ENCODE measurements around the gene RTRAF. TPM values are rescaled to one million over a fixed set of nuclear protein-coding genes. Genes with fewer than 3 reads are reported as not detected.

The RTRAF gene
- 100 to 1,000 TPM; 222 to 238 TPM for total RNA-seq

DNA sequence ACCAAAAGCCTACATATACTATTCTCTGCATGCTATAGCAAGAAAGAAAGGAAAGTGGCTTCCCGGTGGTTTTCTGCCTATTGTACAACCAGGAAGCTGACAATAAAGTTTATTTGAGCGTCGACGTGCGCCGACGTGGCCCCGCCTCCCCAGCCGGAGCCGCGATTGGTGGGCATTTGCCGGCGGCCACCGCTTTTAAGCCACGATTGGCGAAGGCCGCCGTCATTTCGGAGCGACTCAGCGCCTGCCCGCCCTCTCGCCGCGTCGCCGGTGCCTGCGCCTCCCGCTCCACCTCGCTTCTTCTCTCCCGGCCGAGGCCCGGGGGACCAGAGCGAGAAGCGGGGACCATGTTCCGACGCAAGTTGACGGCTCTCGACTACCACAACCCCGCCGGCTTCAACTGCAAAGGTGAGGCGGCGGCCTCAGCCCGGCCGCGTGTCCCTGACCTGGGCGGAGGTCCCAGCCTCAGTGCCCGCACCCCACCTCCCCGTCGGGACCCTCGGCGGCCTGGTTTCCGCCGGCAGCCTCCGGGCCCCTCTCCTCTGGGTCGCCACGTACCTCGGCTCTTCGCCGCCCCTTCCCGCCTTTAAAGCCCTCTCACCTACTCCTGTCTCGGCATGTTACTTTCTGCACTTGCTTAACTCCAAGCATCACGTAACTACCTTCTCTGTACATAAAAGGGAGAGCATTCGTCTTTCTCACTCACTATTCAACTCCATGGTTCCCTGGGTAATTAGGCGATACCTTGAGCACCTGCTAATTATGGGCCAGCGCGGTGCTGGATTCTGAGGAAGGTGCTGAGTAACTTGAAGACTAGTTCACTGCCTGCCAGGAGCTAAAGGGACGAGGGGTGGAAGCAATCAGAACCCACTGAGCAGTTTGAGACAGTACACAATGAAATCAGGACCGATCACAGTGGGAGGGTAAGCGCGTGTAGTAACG, at the start of gene RTRAF:
Gene RTRAF (plus strand): TSS at position 254 of the 942 bp plus-strand sequence. CDS start 94 bp downstream, at position 348.
- CTCF ChIA-PET, result interaction anchor here (1.9 kb wide), 1 partner anchor 10 kb away, joined by 9 read pairs; no protein-coding TSS in a partner anchor
- peaks cover 35% of the 10 kb centered on the region for H3K4me1 Mint-ChIP-seq (ENCODE audit: low read depth)
- DNase-seq, result peak; percentile 94
- POLR2A ChIA-PET, result interaction anchor here (1.0 to 1.3 kb wide), 4 partner anchors 21 to 143 kb away, joined by 3 read pairs; partner anchors contain the start of gene GNG2
- peak within 1 kb of the TSS; percentile 89 for H3K4me3 Mint-ChIP-seq
- intact Hi-C loops (cut with micrococcal nuclease), result loop anchor here (1.0 to 5.0 kb wide), 6 partner anchors 82 to 747 kb away; partner anchors contain the start of genes FRMD6, GNG2 and TMX1
- no peaks in the 10 kb centered on the region for H3K9me3 Mint-ChIP-seq
- H3K27me3 Mint-ChIP-seq, result no peaks in the 10 kb centered on the region
- peak within 1 kb of the TSS; percentile 79 for H3K27ac Mint-ChIP-seq
- peaks cover 17% of the 10 kb centered on the region for H3K36me3 Mint-ChIP-seq

DNA sequence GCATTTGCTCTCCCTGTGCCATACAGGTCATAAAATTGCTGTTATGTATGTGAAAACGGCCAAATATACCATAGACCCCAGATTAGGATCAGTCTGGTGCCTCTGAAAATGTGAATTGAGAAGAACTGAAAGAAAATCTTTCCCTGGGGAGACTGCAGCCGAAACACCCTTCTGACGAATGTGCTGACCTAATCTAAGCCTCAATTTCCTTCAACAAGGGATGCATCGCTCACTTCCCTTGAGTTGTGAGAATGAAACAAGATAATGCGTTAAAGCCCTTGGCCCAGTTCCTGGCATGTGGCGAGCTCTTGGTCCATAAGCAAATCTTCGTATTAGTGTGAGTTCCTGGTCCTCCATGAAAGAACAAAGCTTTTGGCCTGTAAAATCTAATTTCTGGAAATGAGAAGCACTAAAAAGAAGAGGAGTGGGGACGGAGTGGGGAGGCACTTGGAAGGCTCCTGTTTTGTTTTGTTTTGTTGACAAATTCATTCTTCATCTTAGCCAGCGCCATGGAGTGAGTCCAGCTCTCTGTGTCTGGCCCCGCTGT, 49.5 kb upstream of the RTRAF start:
- H3K36me3 Mint-ChIP-seq, result peaks cover 27% of the 10 kb centered on the region
- H3K4me1 Mint-ChIP-seq (ENCODE audit: low read depth), result peaks cover 54% of the 10 kb centered on the region
- POLR2A ChIA-PET, result no interaction called here
- H3K27ac Mint-ChIP-seq, result peak overlapping the region; percentile 9
- H3K4me3 Mint-ChIP-seq, result no peak overlapping the region
- no peaks in the 10 kb centered on the region for H3K27me3 Mint-ChIP-seq
- DNase-seq, result no peak
- CTCF ChIA-PET, result no interaction called here
- intact Hi-C loops (cut with micrococcal nuclease), result no loop called here
- peaks cover 3% of the 10 kb centered on the region for H3K9me3 Mint-ChIP-seq

DNA sequence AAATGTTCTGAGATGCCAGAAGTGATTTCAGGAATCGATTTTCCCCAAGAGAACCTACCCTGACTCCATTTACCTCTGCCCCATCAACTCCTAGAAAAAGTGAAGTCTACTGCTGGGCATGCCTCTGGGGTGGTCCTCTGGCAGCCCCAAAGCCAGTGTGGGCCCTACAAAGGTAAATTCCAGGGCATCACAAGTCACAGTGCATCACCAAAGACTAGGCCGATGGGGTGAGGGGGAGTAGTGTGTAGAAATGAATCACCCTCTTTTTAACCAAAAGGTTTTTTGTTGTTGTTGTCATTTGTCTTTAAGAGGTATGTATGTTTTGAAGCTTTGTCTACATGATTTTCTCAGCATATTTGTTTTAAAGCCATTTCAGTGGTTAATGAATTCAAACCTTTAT, 46.4 kb upstream of the RTRAF start:
- POLR2A ChIA-PET, result no interaction called here
- Mint-ChIP-seq H3K4me1 (ENCODE audit: low read depth) (peaks cover 52% of the 10 kb centered on the region), H3K27me3 (no peaks in the 10 kb centered on the region), H3K9me3 (peaks cover 10% of the 10 kb centered on the region), H3K27ac (peak overlapping the region; percentile 47), H3K36me3 (peaks cover 45% of the 10 kb centered on the region), H3K4me3 (no peak overlapping the region)
- intact Hi-C loops (cut with micrococcal nuclease), result no loop called here
- CTCF ChIA-PET, result no interaction called here
- DNase-seq, result no peak

DNA sequence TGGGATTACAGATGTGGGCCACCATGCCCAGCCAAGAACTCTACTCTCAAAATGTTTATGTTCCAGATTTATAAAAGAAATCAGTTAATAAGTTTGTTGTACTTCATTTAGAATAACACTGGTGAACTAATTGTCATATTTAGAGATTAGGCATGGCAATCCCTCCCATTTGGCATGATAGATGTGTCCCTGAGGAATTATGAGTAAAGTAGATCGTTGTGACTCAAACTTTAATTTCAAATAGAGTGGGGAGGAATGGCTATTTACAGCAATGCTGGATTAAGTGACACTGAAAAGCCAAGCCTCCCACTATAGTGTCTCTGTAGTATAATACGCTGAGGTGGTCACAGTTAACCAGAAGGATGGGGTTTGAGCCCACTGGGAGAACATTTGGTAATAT, 39.3 kb upstream of the RTRAF start:
- H3K27me3 Mint-ChIP-seq, result no peaks in the 10 kb centered on the region
- no peak overlapping the region for H3K27ac Mint-ChIP-seq
- H3K36me3 Mint-ChIP-seq, result peaks cover 59% of the 10 kb centered on the region
- peaks cover 14% of the 10 kb centered on the region for H3K4me1 Mint-ChIP-seq (ENCODE audit: low read depth)
- no peak for DNase-seq
- intact Hi-C loops (cut with micrococcal nuclease), result no loop called here
- peaks cover 7% of the 10 kb centered on the region for H3K9me3 Mint-ChIP-seq
- ChIA-PET POLR2A (no interaction called here), CTCF (no interaction called here)
- no peak overlapping the region for H3K4me3 Mint-ChIP-seq

DNA sequence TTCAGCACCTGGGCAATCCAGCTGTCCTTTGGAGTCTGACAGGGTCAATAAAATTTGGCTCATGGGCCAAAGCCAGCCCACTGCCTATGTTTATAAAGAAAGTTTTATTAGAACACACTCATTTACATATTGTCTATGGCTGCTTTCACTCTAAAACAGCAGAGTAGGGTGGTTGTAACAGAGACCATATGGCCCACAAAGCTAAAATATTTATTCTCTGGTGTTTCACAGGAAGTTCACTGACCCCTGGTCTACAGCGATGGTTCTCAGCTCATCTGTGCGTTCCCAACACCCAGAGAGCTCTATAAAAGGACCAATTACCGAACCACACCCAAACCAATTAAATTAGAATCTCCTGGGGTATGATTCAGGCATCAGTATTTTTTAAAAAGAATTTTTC, 37.7 kb upstream of the RTRAF start:
- no peaks in the 10 kb centered on the region for H3K27me3 Mint-ChIP-seq
- H3K4me1 Mint-ChIP-seq (ENCODE audit: low read depth), result peaks cover 5% of the 10 kb centered on the region
- intact Hi-C loops (cut with micrococcal nuclease), result no loop called here
- ChIA-PET CTCF (interaction anchor here (0.8 to 1.0 kb wide), 2 partner anchors 27 to 28 kb away, joined by 3 to 4 read pairs; no protein-coding TSS in a partner anchor), POLR2A (no interaction called here)
- H3K9me3 Mint-ChIP-seq, result no peaks in the 10 kb centered on the region
- DNase-seq, result no peak
- peaks cover 57% of the 10 kb centered on the region for H3K36me3 Mint-ChIP-seq
- H3K27ac Mint-ChIP-seq, result no peak overlapping the region
- no peak overlapping the region for H3K4me3 Mint-ChIP-seq

DNA sequence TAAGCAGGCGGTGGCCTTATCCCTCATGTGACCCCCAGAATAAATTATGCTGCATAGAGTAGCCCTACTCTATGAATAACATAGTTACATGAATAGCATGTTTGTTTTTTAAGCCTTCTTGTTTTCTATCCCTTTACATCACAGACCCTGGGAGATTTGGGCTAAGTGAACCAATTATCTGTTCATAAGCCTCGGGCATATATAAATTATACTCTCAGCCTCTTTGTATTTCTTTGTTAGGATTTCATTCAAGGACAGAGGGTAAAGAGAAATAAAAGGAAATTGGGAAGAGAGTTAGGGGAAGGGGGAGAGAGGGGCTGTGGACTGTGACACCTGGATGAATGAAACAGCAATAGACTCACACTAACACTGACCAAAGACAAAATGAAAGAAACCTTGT, 35.3 kb upstream of the RTRAF start:
- Mint-ChIP-seq H3K9me3 (peaks cover 16% of the 10 kb centered on the region), H3K27me3 (no peaks in the 10 kb centered on the region), H3K27ac (peak overlapping the region; percentile 19), H3K4me3 (no peak overlapping the region), H3K4me1 (ENCODE audit: low read depth) (peaks cover 12% of the 10 kb centered on the region), H3K36me3 (peaks cover 74% of the 10 kb centered on the region)
- no peak for DNase-seq
- POLR2A ChIA-PET, result no interaction called here
- CTCF ChIA-PET, result interaction anchor here (1.5 kb wide), 1 partner anchor 93 kb away, joined by 7 read pairs; no protein-coding TSS in a partner anchor
- intact Hi-C loops (cut with micrococcal nuclease), result no loop called here

DNA sequence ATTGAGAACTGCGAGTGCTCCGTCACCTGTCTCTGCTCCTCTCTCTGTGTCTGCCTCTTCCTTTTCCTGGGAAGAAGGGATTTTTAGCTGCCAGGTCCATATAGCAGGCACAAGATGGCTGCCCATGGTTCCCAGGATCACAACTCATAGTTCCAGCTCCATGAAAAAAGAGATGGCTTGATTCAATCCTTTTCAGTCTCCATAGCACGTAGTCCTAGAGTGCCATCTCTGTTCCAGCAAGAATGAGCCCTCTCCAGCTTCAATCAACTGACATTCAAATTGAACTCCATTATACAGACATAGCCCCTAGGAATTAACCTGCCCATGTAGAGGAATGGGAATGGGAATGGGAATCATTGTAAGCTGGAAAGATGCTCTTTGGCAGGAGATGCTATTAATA, 34.7 kb upstream of the RTRAF start:
- intact Hi-C loops (cut with micrococcal nuclease), result no loop called here
- H3K9me3 Mint-ChIP-seq, result peaks cover 23% of the 10 kb centered on the region
- ChIA-PET POLR2A (no interaction called here), CTCF (interaction anchor here (0.9 to 2.6 kb wide), 3 partner anchors 24 to 126 kb away, joined by 4 to 7 read pairs (median 6); no protein-coding TSS in a partner anchor)
- H3K4me3 Mint-ChIP-seq, result no peak overlapping the region
- no peak overlapping the region for H3K27ac Mint-ChIP-seq
- H3K36me3 Mint-ChIP-seq, result peaks cover 80% of the 10 kb centered on the region
- H3K27me3 Mint-ChIP-seq, result no peaks in the 10 kb centered on the region
- H3K4me1 Mint-ChIP-seq (ENCODE audit: low read depth), result peaks cover 15% of the 10 kb centered on the region
- no peak for DNase-seq

DNA sequence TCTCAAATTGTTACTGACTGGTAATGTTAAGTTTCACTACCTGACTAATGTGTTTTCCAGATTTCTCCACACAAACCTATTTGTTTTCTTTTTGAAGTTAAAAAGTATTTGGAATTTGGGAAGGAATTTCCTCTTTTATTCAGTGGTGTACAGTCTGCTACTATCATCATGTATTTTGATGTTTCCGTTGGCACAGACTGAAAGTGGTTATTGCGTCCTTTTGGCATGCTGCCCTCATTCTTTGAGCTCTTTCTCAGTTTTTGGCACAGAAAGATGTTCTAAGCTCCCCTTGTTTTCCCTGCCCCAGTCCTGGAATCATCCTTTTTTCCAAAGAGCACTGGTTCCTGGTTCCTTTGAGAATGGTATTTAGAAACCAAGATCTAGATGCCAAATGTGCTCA, 31.4 kb upstream of the RTRAF start:
- ChIA-PET POLR2A (no interaction called here), CTCF (interaction anchor here (1.2 to 1.4 kb wide), 2 partner anchors 21 to 181 kb away, joined by 4 to 5 read pairs; no protein-coding TSS in a partner anchor)
- Mint-ChIP-seq H3K27me3 (no peaks in the 10 kb centered on the region), H3K36me3 (peaks cover 64% of the 10 kb centered on the region), H3K9me3 (peaks cover 29% of the 10 kb centered on the region), H3K4me1 (ENCODE audit: low read depth) (peaks cover 35% of the 10 kb centered on the region), H3K27ac (no peak overlapping the region), H3K4me3 (no peak overlapping the region)
- intact Hi-C loops (cut with micrococcal nuclease), result no loop called here
- DNase-seq, result no peak

DNA sequence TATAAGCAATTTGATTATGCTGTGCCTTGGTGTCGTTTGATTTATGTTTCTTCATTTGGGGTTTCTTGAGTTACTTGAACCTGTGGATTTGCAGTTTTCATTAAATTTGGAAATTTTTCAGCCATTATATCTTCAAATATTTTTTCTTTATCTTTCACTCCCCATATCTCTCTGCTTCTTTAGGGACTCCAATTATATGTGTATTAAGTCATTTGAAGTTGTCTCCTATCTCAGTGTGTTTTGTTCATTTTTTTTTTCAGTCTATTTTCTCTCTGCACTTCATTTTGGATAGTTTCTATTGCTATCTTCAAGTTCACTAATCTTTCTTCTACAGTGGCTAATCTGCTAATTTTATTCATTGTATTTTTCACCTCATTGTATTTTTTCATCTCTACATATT, 29.4 kb upstream of the RTRAF start:
- no peaks in the 10 kb centered on the region for H3K27me3 Mint-ChIP-seq
- H3K36me3 Mint-ChIP-seq, result peaks cover 55% of the 10 kb centered on the region
- POLR2A ChIA-PET, result no interaction called here
- CTCF ChIA-PET, result interaction anchor here (1.1 kb wide), 1 partner anchor 18 kb away, joined by 4 read pairs; no protein-coding TSS in a partner anchor
- DNase-seq, result no peak
- no peak overlapping the region for H3K4me3 Mint-ChIP-seq
- intact Hi-C loops (cut with micrococcal nuclease), result no loop called here
- peaks cover 29% of the 10 kb centered on the region for H3K9me3 Mint-ChIP-seq
- peaks cover 43% of the 10 kb centered on the region for H3K4me1 Mint-ChIP-seq (ENCODE audit: low read depth)
- no peak overlapping the region for H3K27ac Mint-ChIP-seq

DNA sequence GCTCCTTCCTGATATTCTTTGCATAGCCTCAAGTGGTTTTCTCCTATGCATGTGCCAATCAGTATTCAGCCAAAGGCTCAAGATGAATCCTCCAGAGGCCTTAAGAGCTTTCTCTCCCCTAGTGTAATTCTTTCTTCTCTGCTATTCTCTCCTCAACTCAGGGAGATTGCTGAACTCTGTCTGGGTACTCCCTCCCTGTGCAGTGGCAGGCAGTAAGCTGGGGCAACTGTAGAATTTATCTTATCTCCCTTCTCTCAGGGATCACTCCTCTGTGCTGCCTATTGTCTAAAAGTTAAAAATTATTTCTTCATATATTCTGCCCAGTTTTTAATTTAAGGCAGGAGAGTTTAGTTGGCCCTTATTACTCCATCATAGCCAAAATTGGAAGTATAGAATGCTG, 28.5 kb upstream of the RTRAF start:
- Mint-ChIP-seq H3K9me3 (peaks cover 29% of the 10 kb centered on the region), H3K27ac (no peak overlapping the region), H3K4me3 (no peak overlapping the region), H3K27me3 (no peaks in the 10 kb centered on the region), H3K36me3 (peaks cover 53% of the 10 kb centered on the region), H3K4me1 (ENCODE audit: low read depth) (peaks cover 43% of the 10 kb centered on the region)
- no peak for DNase-seq
- intact Hi-C loops (cut with micrococcal nuclease), result no loop called here
- ChIA-PET POLR2A (no interaction called here), CTCF (no interaction called here)

DNA sequence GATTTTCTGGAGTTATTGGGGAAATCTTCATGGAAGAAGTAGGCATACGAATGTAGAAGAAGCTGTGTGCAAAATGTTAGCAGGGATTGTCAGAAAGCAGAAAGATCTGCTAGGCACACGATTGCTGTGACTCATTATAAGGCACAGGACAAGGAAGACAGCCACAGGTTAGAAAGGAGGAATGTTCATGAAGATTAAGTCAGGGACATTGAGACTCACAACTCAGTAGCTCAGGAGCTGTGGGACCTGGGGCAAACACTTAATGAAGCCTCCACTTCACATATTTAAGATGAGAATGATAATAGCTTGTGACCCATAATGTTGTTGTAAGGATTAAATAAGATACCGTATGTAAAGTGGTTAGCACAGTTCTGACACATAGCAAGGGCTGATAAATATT, 26.6 kb upstream of the RTRAF start:
- peak overlapping the region; percentile 15 for H3K27ac Mint-ChIP-seq
- H3K9me3 Mint-ChIP-seq, result peaks cover 23% of the 10 kb centered on the region
- peaks cover 36% of the 10 kb centered on the region for H3K36me3 Mint-ChIP-seq
- no peak for DNase-seq
- CTCF ChIA-PET, result interaction anchor here (1.1 to 3.3 kb wide), 2 partner anchors 16 to 20 kb away, joined by 4 to 13 read pairs; no protein-coding TSS in a partner anchor
- intact Hi-C loops (cut with micrococcal nuclease), result no loop called here
- POLR2A ChIA-PET, result interaction anchor here (0.9 kb wide), 1 partner anchor 50 kb away, joined by 3 read pairs; no protein-coding TSS in a partner anchor
- H3K4me3 Mint-ChIP-seq, result no peak overlapping the region
- peaks cover 43% of the 10 kb centered on the region for H3K4me1 Mint-ChIP-seq (ENCODE audit: low read depth)
- no peaks in the 10 kb centered on the region for H3K27me3 Mint-ChIP-seq

DNA sequence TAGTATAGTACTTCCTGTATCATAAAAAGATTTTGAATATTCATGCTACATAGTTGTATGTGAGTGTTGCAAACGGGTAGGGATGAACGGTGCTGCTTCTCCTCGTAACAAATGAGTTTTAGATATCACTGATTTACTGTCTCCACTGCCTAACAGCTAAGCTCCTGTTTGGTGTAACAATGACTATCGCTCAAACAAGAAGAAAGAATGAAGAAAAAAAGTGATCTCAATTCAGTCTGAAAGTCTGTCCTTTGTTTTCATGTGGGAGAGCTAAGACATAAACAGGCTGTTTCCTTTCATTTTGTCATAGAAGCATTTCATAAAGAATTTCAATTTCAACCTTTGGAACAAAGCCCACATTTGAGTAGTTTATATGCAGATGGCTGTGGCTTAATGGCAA, 26.1 kb upstream of the RTRAF start:
- ChIA-PET POLR2A (interaction anchor here (0.9 kb wide), 1 partner anchor 50 kb away, joined by 3 read pairs; no protein-coding TSS in a partner anchor), CTCF (interaction anchor here (1.1 to 3.3 kb wide), 2 partner anchors 16 to 19 kb away, joined by 4 to 13 read pairs; no protein-coding TSS in a partner anchor)
- Mint-ChIP-seq H3K4me3 (no peak overlapping the region), H3K9me3 (peaks cover 20% of the 10 kb centered on the region), H3K36me3 (peaks cover 31% of the 10 kb centered on the region), H3K27ac (no peak overlapping the region), H3K4me1 (ENCODE audit: low read depth) (peaks cover 40% of the 10 kb centered on the region), H3K27me3 (no peaks in the 10 kb centered on the region)
- DNase-seq, result no peak
- intact Hi-C loops (cut with micrococcal nuclease), result no loop called here
